GM12874 (cell line): ENCODE data around the gene PROM1.

Experiments
- TF ChIP-seq, protein P1 (sequence below): IDR thresholded peaks from 2 replicates; pipeline ENCODE4 v1.5.1; 2011; ENCODE audit warnings: low read depth, mild to moderate bottlenecking, control low read depth, low read length, moderate library complexity; ENCODE audit not compliant: insufficient read depth

PROM1 gene

DNA sequence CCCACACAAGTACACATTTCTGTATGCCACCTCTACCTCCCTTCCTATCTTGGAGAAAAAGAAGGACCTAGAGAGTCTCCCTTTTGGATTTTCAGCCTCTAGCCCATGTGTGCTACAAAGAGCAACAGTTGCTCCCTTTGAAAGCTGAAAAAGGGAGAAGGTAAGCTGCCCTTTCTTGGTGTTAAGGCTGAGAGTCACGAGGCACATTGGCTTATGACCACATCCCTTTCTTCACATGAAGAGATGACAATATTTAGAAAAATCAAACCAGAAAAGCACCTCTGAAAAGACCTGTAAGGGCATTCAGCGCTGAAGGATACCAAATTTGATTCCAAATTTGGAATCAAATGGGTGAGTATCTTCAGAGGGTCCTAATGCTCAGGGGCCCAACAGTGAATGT, 138.9 kb downstream of the PROM1 start:
- TF ChIP-seq, protein P1, sequence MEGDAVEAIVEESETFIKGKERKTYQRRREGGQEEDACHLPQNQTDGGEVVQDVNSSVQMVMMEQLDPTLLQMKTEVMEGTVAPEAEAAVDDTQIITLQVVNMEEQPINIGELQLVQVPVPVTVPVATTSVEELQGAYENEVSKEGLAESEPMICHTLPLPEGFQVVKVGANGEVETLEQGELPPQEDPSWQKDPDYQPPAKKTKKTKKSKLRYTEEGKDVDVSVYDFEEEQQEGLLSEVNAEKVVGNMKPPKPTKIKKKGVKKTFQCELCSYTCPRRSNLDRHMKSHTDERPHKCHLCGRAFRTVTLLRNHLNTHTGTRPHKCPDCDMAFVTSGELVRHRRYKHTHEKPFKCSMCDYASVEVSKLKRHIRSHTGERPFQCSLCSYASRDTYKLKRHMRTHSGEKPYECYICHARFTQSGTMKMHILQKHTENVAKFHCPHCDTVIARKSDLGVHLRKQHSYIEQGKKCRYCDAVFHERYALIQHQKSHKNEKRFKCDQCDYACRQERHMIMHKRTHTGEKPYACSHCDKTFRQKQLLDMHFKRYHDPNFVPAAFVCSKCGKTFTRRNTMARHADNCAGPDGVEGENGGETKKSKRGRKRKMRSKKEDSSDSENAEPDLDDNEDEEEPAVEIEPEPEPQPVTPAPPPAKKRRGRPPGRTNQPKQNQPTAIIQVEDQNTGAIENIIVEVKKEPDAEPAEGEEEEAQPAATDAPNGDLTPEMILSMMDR = no peak

GRCh38 chr4:15942283-15942682, 141.5 kb downstream of the PROM1 start:
- TF ChIP-seq, protein P1 = no peak

- TF ChIP-seq, protein P1 = no peak
Measured at GRCh38 chr4:15938640-15939039, 145.2 kb downstream of the PROM1 start, which contains the start of gene FGFBP1. FGFBP1 (minus strand) TSS chr4:15938740; CDS start chr4:15936632, 2,108 bp downstream.

DNA sequence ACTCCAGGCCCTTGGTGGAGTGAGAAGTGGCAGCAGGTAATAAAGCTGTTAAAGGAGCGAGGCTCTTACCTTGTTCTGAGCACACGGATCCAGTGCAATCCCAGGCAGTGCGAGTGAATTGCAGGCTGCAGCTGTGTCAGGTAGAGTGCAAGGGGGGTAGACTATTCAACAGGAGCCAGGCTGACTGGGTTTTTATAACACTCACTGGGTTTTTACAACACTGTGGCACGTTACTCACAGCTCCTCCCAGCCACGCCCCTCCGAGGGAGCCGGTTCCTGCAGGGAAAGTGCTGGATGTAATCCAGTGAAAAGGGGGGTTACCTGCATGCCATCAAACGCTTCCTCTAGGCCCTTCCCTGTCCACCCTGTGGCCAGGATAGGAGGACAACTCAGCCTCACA, 145.6 kb downstream of the PROM1 start:
- TF ChIP-seq, protein P1 = no peak

DNA sequence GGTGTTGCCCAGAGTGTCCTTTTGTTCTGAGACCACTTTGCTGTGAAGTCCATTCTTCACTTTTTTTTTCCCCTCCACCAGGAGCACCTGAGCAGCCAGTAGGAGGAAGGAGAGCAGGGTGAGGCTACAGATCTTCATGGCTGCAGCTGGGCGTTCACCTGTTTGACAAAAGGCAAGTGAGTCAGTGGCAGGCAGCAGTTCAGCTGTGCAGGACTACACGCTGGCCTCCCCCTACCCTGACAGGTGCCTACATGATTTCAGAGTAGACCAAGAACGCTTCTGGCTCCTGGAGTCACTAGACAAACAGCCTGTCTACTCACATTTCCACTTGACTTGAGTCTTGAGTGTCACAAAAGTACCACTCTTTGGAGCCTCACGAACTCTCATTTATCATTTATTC, 147.3 kb downstream of the PROM1 start:
- TF ChIP-seq, protein P1 = no peak

- TF ChIP-seq, protein P1 = no peak
Measured at GRCh38 chr4:15935504-15936402, 148.1 kb downstream of the PROM1 start.

DNA sequence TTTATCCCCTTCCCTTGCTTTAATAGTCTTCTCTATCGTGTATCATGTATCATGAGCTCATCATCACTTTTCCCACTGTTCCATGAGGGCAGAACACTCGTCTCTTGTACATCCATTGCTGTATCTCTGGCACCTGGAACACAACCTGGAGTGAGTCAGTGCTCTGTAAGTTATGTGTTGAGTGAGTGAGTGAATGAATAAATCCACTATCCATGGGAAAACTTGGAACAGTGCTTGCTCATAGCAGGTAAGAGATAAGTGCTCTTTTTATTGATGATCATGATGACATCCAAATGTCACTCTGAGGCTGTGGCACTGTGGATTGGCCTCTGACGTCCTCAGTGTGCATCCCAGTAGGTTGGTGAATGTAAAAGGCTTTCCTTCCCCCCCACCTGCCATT, 149.6 kb downstream of the PROM1 start:
- TF ChIP-seq, protein P1 = no peak
